IPS DF 6.9 (cell line): Measurements from ENCODE around the gene CR1.
"Not testable (repeated sequence)": the region's sequence is repeated elsewhere in the genome, so short reads cannot be mapped to it uniquely, and the experiment has no call there.

Experiments
- DNase-seq: peaks from one replicate; pipeline ENCODE4 v3.0.0-alpha.2; 2013; ENCODE audit warnings: low read depth, low spot score
- H3K27ac ChIP-seq: one replicate; pipeline ENCODE4 v1.5.1; 2013; ENCODE audit warnings: low read length, control low read depth
- H3K27me3 ChIP-seq: 2 replicates; pipeline ENCODE4 v1.6.1; 2013; ENCODE audit warnings: mild to moderate bottlenecking, low read length; ENCODE audit not compliant: control insufficient read depth, insufficient read depth
- H3K36me3 ChIP-seq: 2 replicates; pipeline ENCODE4 v1.6.1; 2013; ENCODE audit warnings: low read length; ENCODE audit not compliant: control insufficient read depth, insufficient read depth
- H3K4me1 ChIP-seq: 2 replicates; pipeline ENCODE4 v1.6.1; 2013; ENCODE audit warnings: low read length; ENCODE audit not compliant: control insufficient read depth, insufficient read depth
- H3K4me3 ChIP-seq: 2 replicates; pipeline ENCODE4 v1.5.1; 2013; ENCODE audit warnings: mild to moderate bottlenecking, low read length
- H3K9me3 ChIP-seq: 2 replicates; pipeline ENCODE4 v1.6.1; 2013; ENCODE audit warnings: low read length, inconsistent platforms; ENCODE audit not compliant: control insufficient read depth, insufficient read depth
- WGBS: extraction: QIAGEN DNeasy Blood & Tissue Kit; methylation state at CpG from one replicate; pipeline ENCODE4 v1.1.7; 2013; ENCODE audit warnings: mixed read lengths, missing lambda C conversion rate; ENCODE audit not compliant: insufficient read length, insufficient coverage; 5-methylcytosine and 5-hydroxymethylcytosine counted together

CR1 gene

DNA sequence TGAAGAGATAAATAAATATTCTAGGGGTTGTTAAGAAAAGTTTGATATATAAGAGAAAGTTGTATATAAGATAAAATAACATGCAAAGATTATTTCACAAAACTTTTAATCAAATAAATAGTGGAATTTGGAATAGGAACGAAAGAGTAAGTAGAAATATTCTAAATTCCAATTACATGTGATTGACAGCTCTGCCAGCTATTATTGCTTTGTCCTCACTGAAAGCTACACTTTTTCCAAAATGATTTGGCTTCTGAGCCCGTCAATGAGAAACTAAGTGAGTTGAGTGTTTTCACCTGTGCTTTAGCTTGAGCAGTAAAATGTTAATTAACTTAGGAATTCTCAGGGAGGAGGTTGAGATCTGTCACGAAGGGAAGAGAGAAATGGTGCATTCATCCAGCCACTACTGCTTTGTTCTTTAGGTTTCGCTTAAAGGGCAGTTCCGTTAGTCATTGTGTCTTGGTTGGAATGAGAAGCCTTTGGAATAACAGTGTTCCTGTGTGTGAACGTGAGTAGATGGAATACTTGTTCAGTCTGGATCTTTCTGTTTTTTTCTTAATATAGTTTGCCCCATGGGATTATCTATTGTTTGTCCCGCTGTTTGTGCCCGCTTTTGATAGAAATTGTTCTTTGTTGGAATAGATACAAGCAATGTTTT is 85.7 kb downstream of the CR1 start:
- Histone ChIP-seq H3K27me3 (no peaks in the 10 kb centered on the region), H3K27ac (no peak overlapping the region), H3K9me3 (no peaks in the 10 kb centered on the region), H3K4me3 (no peak overlapping the region), H3K4me1 (no peaks in the 10 kb centered on the region; the same call in 1 of the 2 replicates), H3K36me3 (no peaks in the 10 kb centered on the region)
- no CpG with 5 or more reads among the region's 8 CpGs for WGBS
- no peak for DNase-seq

DNA sequence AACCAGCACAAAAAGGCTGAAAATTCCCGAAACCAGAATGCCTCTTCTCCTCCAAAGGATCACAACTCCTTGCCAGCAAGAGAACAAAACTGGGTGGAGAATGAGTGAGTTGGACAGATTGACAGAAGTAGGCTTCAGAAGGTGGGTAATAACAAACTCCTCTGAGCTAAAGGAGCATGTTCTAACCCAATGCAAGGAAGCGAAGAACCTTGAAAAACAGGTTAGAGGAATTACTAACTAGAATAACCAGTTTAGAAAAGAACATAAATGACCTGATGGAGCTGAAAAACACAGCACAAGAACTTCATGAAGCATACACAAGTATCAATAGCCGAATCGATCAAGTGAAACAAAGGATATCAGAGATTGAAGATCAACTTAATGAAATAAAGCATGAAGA is 93.5 kb downstream of the CR1 start:
- DNase-seq, H3K9me3 ChIP-seq, H3K4me1 ChIP-seq, H3K27ac ChIP-seq, H3K36me3 ChIP-seq, H3K4me3 ChIP-seq, H3K27me3 ChIP-seq: not testable (repeated sequence)
- no CpG with 5 or more reads among the region's 4 CpGs for WGBS

DNA sequence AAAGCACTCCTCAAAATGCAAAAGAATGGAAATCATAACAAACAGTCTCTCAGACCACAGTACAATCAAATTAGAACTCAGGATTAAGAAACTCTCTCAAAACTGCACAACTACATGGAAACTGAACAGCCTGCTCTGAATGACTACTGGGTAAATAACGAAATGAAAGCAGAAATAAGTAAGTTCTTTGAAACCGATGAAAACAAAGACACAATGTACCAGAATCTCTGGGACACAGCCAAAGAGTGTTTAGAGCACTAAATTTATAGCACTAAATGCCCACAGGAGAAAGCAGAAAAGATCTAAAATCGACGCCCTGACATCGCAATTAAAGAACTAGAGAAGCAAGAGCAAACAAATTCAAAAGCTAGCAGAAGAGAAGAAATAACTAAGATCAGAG is 95.2 kb downstream of the CR1 start:
- not testable (repeated sequence) for H3K36me3 ChIP-seq, H3K9me3 ChIP-seq

GRCh38 chr1:207594095-207594494 is 98.1 kb downstream of the CR1 start:
- H3K36me3 ChIP-seq, H3K27ac ChIP-seq, H3K27me3 ChIP-seq, H3K9me3 ChIP-seq, DNase-seq, H3K4me3 ChIP-seq, H3K4me1 ChIP-seq: not testable (repeated sequence)
- no CpG with 5 or more reads among the region's 4 CpGs for WGBS

More for the DNA sequence above, 95.2 kb downstream of the CR1 start:
- not testable (repeated sequence) for H3K27me3 ChIP-seq, H3K4me3 ChIP-seq, H3K27ac ChIP-seq, DNase-seq, H3K4me1 ChIP-seq
- WGBS, result no CpG with 5 or more reads among the region's 5 CpGs

DNA sequence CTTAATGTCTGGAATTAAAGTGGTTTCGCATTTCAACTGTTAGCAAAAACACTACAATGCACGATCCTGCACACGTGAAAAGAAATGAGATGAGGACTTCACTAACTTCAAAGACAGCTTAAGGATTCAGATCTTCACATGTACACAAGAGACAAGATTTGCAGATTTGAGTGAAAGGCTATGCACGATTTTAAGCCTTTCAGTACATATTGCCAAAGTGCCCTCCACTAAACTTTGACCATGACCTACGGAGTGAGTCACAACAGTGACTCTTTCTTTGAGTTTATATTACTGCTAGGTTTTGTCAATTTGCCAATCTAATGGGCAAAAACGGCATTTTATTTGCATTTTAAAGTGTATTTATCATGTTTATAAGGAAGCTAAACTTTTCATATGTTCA is 107.8 kb downstream of the CR1 start:
- Histone ChIP-seq H3K27me3 (no peaks in the 10 kb centered on the region), H3K36me3 (no peaks in the 10 kb centered on the region), H3K4me3 (no peak overlapping the region), H3K4me1 (no peaks in the 10 kb centered on the region), H3K9me3 (no peaks in the 10 kb centered on the region), H3K27ac (no peak overlapping the region)
- no CpG with 5 or more reads among the region's 6 CpGs for WGBS
- no peak for DNase-seq

- no peak for DNase-seq
- WGBS, result no CpG with 5 or more reads among the region's 7 CpGs
- H3K4me3 ChIP-seq, result no peak overlapping the region
- H3K4me1 ChIP-seq, result no peaks in the 10 kb centered on the region
- H3K9me3 ChIP-seq, result no peaks in the 10 kb centered on the region
- no peaks in the 10 kb centered on the region for H3K27me3 ChIP-seq
- H3K27ac ChIP-seq, result no peak overlapping the region
- no peaks in the 10 kb centered on the region for H3K36me3 ChIP-seq
These were observed 109.7 kb downstream of the CR1 start for GRCh38 chr1:207605444-207606361.

- DNase-seq, result no peak
- WGBS, result no CpG with 5 or more reads among the region's 2 CpGs
- H3K27me3 ChIP-seq, result no peaks in the 10 kb centered on the region
These were observed 110.4 kb downstream of the CR1 start for GRCh38 chr1:207606362-207606755.

GRCh38 chr1:207612762-207613161 is 116.8 kb downstream of the CR1 start:
- H3K9me3 ChIP-seq, result no peaks in the 10 kb centered on the region
- no peak for DNase-seq
- no CpG with 5 or more reads among the region's 11 CpGs for WGBS
- no peaks in the 10 kb centered on the region for H3K27me3 ChIP-seq
- no peak overlapping the region for H3K27ac ChIP-seq
- H3K36me3 ChIP-seq, result no peaks in the 10 kb centered on the region
- H3K4me1 ChIP-seq, result no peaks in the 10 kb centered on the region
- H3K4me3 ChIP-seq, result no peak overlapping the region

More at GRCh38 chr1:207606362-207606755, 110.4 kb downstream of the CR1 start:
- H3K9me3 ChIP-seq, result no peaks in the 10 kb centered on the region
- H3K36me3 ChIP-seq, result no peaks in the 10 kb centered on the region
- no peak overlapping the region for H3K4me3 ChIP-seq
- no peak overlapping the region for H3K27ac ChIP-seq
- no peaks in the 10 kb centered on the region for H3K4me1 ChIP-seq

DNA sequence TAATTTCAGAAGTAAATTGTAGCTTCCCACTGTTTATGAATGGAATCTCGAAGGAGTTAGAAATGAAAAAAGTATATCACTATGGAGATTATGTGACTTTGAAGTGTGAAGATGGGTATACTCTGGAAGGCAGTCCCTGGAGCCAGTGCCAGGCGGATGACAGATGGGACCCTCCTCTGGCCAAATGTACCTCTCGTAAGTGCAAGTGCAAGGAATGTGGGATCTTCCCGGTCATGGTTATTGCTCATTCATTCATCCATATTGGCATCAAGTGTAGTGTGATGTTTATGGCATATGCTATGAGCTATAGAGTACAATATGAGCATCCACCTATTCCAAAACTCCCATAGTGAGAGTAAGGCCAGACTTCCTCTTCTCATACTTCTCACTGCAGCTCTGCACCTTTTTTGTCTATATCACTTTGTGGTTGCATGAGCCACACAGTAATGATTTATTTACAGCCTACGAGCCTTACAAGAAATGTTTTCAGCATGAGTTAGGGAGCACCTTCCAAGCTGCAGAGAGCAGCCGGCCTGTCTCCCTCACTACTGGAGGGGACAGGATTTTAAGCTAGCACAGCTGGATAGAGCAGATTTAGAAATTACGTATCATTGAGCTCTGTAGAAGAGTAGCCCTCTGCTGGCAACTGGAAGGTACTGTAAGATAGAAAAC is 124.0 kb downstream of the CR1 start:
- Histone ChIP-seq H3K4me1 (peaks cover 2% of the 10 kb centered on the region; the same call in 1 of the 2 replicates), H3K27ac (no peak overlapping the region), H3K36me3 (no peaks in the 10 kb centered on the region), H3K27me3 (no peaks in the 10 kb centered on the region), H3K9me3 (no peaks in the 10 kb centered on the region), H3K4me3 (no peak overlapping the region)
- no CpG with 5 or more reads among the region's 7 CpGs for WGBS
- DNase-seq, result no peak

- no CpG with 5 or more reads among the region's 2 CpGs for WGBS
- no peak for DNase-seq
- no peak overlapping the region for H3K4me3 ChIP-seq
- H3K27me3 ChIP-seq, result no peaks in the 10 kb centered on the region
- no peaks in the 10 kb centered on the region for H3K9me3 ChIP-seq
- no peak overlapping the region for H3K27ac ChIP-seq
- no peaks in the 10 kb centered on the region for H3K36me3 ChIP-seq
- peaks cover 2% of the 10 kb centered on the region; the same call in 1 of the 2 replicates for H3K4me1 ChIP-seq
These were observed 124.6 kb downstream of the CR1 start for GRCh38 chr1:207620543-207620893.
